Left ventricle myocardium inferior (tissue), 1 donor: ENCODE measurements around the gene KLHL30. TPM values are rescaled to one million over a fixed set of nuclear protein-coding genes. Genes with fewer than 3 reads are reported as not detected.

ENCODE experiments used
- DNase-seq: peaks from one replicate; pipeline ENCODE4 v3.0.0-alpha.2; 2020
- H3K27ac ChIP-seq: fragments of 200-600 bp; replicated peaks from 2 replicates; pipeline ENCODE4 v1.8.0; 2021
- H3K27me3 ChIP-seq: fragments of 200-600 bp; 2 replicates; pipeline ENCODE4 v1.8.0; 2021; ENCODE audit warnings: low read depth
- H3K36me3 ChIP-seq: fragments of 200-600 bp; 2 replicates; pipeline ENCODE4 v1.8.0; 2021
- H3K4me1 ChIP-seq: fragments of 200-600 bp; 2 replicates; pipeline ENCODE4 v1.8.0; 2021
- H3K4me3 ChIP-seq: fragments of 200-600 bp; 2 replicates; pipeline ENCODE4 v1.8.0; 2021; ENCODE audit warnings: mild to moderate bottlenecking, moderate library complexity
- H3K9me3 ChIP-seq: fragments of 200-600 bp; replicated peaks from 2 replicates; pipeline ENCODE4 v1.8.0; 2021
- CTCF ChIP-seq: fragments of 200-600 bp; IDR thresholded peaks from 2 replicates; pipeline ENCODE4 v1.8.0; 2021; ENCODE audit warnings: antibody characterized with exemption, mild to moderate bottlenecking, borderline replicate concordance
- intact Hi-C: fragments of 100-400 bp; cut with micrococcal nuclease; formaldehyde crosslinking; loops from one replicate; pipeline ENCODE4 v1.11.0; 2022
- total RNA-seq: library from RNA; stranded (reverse); fragmentation: NEBNext Ultra II Directional; extraction: Animal tissue kit (Norgen Biotek cat#: 25700); gene quantifications from one replicate; pipeline ENCODE4 v1.2.1, GENCODE V29; 2021
- donor health status: DM: no; HTN: yes; CAD: no; lungs with severe emphysema.

KLHL30 gene
- total RNA-seq, 1 donor from 2014 or later = 17.3 TPM

- Histone ChIP-seq H3K27me3 (peaks cover 23% of the 10 kb centered on the region), H3K9me3 (no peaks in the 10 kb centered on the region), H3K4me1 (peaks cover 16% of the 10 kb centered on the region), H3K4me3 (no peak overlapping the region), H3K36me3 (no peaks in the 10 kb centered on the region), H3K27ac (no peak overlapping the region)
- TF ChIP-seq CTCF = no peak
- intact Hi-C loops = no loop called here
- DNase-seq = no peak
These were observed 16.7 kb downstream of the KLHL30 start for GRCh38 chr2:238155051-238155760.

GRCh38 chr2:238155761-238156694, 17.6 kb downstream of the KLHL30 start:
- Histone ChIP-seq H3K27me3 (peaks cover 32% of the 10 kb centered on the region), H3K4me3 (no peak overlapping the region), H3K36me3 (no peaks in the 10 kb centered on the region), H3K4me1 (peaks cover 23% of the 10 kb centered on the region), H3K9me3 (no peaks in the 10 kb centered on the region), H3K27ac (no peak overlapping the region)
- DNase-seq = no peak
- intact Hi-C loops = no loop called here
- no peak for TF ChIP-seq CTCF

GRCh38 chr2:238157506-238158017, 19.1 kb downstream of the KLHL30 start:
- DNase-seq = peak; percentile 12
- intact Hi-C loops = no loop called here
- TF ChIP-seq CTCF = no peak
- Histone ChIP-seq H3K27ac (no peak overlapping the region), H3K9me3 (no peaks in the 10 kb centered on the region), H3K36me3 (no peaks in the 10 kb centered on the region), H3K4me1 (peaks cover 23% of the 10 kb centered on the region), H3K27me3 (peaks cover 46% of the 10 kb centered on the region), H3K4me3 (no peak overlapping the region)

GRCh38 chr2:238158018-238158508, 19.6 kb downstream of the KLHL30 start:
- peaks cover 51% of the 10 kb centered on the region for H3K27me3 ChIP-seq
- H3K27ac ChIP-seq = no peak overlapping the region
- DNase-seq = no peak
- H3K36me3 ChIP-seq = no peaks in the 10 kb centered on the region
- no peak overlapping the region for H3K4me3 ChIP-seq
- H3K9me3 ChIP-seq = no peaks in the 10 kb centered on the region
- no peak for TF ChIP-seq CTCF
- peaks cover 23% of the 10 kb centered on the region for H3K4me1 ChIP-seq
- intact Hi-C loops = no loop called here

GRCh38 chr2:238158509-238159070, 20.1 kb downstream of the KLHL30 start, which contains the start of gene ERFE:
Gene ERFE, plus strand, starts transcription at chr2:238158970. Its CDS starts 38 bp downstream, at chr2:238159008.
- no peaks in the 10 kb centered on the region for H3K36me3 ChIP-seq
- no peak within 1 kb of the TSS for H3K27ac ChIP-seq
- peaks cover 28% of the 10 kb centered on the region for H3K4me1 ChIP-seq
- intact Hi-C loops = no loop called here
- DNase-seq = peak; percentile 20
- H3K9me3 ChIP-seq = no peaks in the 10 kb centered on the region
- H3K4me3 ChIP-seq = peak within 1 kb of the TSS; percentile 52
- TF ChIP-seq CTCF = peak; percentile 60
- H3K27me3 ChIP-seq = peaks cover 56% of the 10 kb centered on the region
